Inflammatory macrophage (primary cell): ENCODE data around the gene MTFP1.
"Not testable (repeated sequence)": the region's sequence is repeated elsewhere in the genome, so short reads cannot be mapped to it uniquely, and the experiment has no call there.

ENCODE experiments used
- DNase-seq, 2 donors: peaks; one replicate each; pipeline ENCODE4 v3.0.0-alpha.2; 2020 to 2022

The MTFP1 gene

DNA sequence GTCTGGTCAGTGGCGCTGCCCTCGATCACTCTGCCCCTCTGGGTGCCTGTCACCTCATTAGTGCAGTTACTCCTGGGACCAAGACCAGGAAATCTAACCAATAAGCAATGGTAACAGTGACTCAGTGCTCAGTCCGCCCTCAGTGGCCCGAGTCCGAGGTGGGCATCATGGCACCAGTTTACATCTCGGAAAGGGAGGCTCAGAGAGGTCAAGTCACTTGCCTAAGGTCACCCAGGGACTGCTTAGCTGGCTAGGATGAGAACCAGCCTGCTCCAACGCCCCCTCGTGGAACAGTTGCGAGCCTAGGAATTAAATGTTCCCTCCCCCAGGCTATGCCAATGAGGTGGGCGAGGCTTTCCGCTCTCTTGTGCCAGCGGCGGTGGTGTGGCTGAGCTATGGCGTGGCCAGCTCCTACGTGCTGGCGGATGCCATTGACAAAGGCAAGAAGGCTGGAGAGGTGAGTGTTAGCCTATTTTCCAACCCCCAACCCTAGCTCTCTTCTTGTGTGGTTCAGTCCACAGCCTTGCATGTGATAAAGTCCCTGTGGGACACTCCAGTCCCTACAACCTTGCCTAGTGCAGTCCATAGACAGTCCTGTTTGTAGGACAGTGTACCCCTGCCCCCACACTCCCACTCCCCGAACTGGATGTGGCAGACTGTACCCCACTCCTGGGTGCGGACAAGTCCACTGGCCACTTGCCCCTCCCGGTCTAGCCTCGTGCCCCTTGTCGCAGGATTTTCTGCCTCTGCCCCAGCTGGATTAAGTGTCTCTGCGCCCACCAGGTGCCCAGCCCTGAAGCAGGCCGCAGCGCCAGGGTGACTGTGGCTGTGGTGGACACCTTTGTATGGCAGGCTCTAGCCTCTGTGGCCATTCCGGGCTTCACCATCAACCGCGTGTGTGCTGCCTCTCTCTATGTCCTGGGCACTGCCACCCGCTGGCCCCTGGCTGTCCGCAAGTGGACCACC is 1.1 kb downstream of the MTFP1 start:
- peak; percentile 91 to 93 for DNase-seq

DNA sequence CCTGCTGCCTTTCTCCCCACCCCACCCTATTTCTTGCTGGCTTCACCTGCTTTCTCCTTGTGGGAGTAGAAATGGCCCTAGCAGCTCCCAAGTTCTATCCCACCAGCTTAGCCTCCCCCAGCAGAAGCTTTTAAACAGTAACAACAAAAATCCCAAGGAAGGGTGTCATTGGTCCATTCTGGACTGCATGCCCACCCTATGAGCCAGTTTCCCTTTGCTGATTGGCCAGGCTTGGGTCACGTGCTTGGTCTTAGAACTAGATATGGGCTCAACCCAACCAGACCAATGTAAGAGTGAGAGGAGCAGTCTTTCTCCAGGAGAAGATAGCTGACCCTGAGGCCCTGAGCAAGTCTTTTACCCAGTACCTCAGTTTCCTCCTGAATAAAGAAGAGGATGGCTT is 2.3 kb downstream of the MTFP1 start:
- no peak for DNase-seq

GRCh38 chr22:30429887-30430286 is 4.3 kb downstream of the MTFP1 start:
- DNase-seq = no peak

DNA sequence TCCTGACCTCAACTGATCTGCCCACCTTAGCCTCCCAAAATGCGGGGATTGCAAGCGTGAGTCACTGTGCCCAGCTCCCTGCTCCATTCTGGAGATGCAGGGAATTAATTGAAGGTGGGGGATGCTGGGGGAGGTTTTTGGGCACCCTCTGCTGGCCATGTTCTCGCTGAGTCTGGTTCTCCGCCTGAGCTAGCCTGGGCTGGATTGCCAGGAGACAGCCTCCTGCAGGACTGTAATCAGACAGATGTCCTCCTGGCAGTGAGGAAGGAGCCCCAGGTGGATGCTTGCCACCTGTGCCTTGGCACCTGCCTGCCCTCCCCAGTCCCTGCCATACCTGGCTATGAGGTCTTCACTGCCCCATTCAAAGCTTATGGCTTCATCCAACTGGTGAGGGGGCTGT is 5.4 kb downstream of the MTFP1 start:
- DNase-seq = no peak

DNA sequence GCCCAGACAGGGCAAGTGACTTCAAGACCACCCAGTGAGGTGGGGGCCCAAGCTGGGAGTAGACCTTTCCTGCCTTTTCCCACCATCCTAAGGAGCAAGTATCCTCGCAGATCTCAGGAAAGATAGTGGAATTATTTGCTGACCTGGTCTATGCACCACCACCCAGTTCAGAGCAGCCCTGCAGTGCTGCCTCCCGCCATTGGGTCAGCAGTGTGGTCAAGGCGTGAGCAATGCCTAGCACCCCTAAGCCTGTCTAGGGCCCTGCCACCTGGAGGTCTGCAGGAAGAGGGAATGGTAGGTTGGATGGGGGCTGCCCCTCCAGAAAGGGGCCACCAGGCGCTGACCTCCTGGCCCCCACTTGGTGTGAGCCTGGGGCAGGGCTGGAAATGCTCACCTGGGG is 6.5 kb downstream of the MTFP1 start:
- no peak for DNase-seq

DNA sequence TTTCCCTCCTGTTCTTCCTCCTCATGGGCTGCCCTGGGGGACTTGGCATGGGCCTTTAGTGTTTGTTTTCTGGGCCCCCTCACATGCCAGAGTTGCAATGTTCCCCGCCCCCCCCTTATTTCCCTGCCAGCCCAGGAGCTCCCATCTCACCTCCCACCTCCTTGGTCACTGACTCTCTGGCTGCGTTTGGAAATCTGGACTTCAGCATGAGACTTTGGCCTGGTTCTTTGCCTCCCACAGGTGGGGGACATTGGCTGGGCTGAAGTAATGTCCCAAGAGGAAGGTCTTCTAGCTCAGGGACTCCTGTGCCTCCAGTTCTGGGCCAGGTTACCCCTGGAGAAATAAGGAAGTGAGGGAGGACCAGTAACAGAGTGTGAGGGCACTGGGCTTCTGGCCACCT is 7.0 kb downstream of the MTFP1 start:
- DNase-seq = no peak

GRCh38 chr22:30433227-30433626 is 7.7 kb downstream of the MTFP1 start:
- DNase-seq = no peak

DNA sequence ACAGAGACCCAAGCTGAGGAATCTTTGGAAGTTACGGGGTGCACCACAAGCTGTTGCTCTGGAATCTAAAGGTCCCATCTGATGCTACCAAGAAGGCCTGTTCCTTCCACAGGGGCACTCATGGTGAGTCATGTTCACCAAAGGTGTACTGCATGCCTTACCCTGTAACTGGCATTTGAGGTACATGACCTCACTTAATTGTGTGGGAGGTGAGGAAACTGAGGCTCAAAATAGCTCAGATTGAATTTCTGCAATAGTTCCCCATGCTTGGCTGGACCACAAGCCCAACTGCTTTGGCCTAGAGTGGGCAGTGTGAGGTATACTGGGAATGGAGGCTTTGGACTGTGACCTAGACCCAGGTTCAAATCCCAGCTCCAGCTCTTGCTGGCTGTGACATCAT is 8.2 kb downstream of the MTFP1 start:
- no peak for DNase-seq

GRCh38 chr22:30434843-30435242 is 9.3 kb downstream of the MTFP1 start:
- no peak for DNase-seq

GRCh38 chr22:30435674-30436126 is 10.1 kb downstream of the MTFP1 start:
- DNase-seq = no peak

GRCh38 chr22:30436196-30436595 is 10.6 kb downstream of the MTFP1 start:
- no peak for DNase-seq

- no peak for DNase-seq
Measured at GRCh38 chr22:30438559-30438958, 13.0 kb downstream of the MTFP1 start.

DNA sequence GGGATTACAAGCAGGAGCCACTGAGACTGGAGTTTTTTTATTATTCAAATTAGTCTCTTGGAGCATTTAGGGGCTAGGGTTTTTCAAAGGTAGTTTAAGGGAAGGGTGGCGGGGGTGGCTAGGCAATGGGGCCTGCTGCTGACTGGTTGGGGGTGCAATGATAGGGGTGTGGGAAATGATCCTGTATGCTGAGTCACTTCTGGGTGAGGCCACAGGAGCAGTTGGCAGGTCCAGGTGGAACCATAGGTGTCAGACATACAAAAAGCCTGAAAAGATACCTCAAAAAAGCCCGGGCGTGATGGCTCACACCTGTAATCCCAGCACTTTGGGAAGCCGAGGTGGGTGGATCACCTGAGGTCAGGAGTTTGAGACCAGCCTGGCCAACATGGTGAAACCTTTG is 13.7 kb downstream of the MTFP1 start:
- DNase-seq = no peak

GRCh38 chr22:30439836-30440235 is 14.3 kb downstream of the MTFP1 start:
- DNase-seq = no peak

GRCh38 chr22:30441088-30441487 is 15.5 kb downstream of the MTFP1 start:
- no peak for DNase-seq

- peak; percentile 61 to 64 for DNase-seq
Measured at GRCh38 chr22:30444632-30445437, 19.3 kb downstream of the MTFP1 start.

GRCh38 chr22:30445438-30446145 is 20.0 kb downstream of the MTFP1 start:
- peak in 1 of 2 donors; percentile 21 for DNase-seq

DNA sequence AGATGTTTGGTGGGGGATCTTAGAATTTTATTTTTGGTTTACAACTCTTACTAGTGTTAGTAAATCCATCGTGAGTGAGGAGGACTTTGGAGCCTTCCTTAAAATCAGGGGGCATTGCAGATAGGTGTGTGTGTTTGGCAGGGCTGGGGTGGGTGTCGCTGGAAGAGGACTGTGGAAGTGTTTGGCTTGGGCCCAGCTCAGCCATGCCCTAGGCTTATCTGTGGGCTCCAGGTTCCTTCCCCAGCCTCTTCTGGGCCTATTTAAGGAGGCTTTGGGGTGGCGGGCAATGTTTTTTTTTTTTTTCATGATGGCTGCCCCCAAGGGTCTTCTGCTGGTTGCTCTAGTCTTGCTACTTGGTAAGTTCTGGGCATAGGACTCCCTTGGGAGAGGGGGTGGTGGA is 22.1 kb downstream of the MTFP1 start:
- no peak for DNase-seq

DNA sequence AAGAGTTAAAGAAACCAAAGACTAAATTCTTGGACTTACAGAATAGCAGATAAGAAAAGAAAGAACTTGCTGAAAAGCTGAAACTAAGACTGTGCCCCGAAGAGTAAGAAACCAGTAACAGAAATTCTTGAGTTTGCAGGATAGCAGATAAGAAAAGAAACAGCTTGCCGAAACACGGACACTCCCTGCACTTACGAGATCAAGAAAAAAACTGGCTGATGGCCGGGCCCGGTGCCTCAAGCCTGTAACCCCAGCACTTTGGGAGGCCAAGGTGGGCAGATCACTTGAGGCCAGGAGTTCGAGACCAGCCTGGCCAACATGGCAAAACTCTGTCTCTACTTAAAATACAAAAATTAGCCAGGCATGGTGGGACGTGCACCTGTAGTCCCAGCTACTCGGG is 25.9 kb downstream of the MTFP1 start:
- not testable (repeated sequence) for DNase-seq

DNA sequence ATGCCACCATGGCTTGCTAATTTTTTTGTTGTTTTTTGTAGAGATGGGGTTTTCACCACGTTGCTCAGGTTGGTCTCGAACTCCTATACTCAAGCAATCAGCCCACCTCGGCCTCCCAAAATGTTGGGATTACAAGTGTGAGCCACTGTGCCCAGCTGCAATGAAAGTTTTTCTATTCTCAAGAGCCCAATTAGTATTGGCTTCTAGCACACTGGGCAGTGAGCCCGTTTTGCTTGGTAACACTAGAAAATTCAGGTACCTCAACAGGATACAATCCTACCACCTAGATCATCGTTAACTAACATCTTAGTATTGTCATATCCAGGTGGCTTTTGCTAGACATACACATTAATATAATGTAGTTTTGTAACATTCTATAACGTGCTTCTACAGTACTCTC is 27.3 kb downstream of the MTFP1 start:
- DNase-seq = no peak

GRCh38 chr22:30453731-30454510 is 28.4 kb downstream of the MTFP1 start:
- no peak for DNase-seq
